ENCODE measurements around the gene EXOC3L4.

The EXOC3L4 gene

GRCh38 chr14:103123634-103124500 is 29.3 kb downstream of the EXOC3L4 start:
- peak; percentile 55 for FAIRE-seq
- DNase-seq (ENCODE audit: insufficient read length, low spot score) = peak; percentile 66
- TF ChIP-seq POLR2A (IDR thresholded peaks at IDR 0.05; ENCODE audit: low read depth, low read length) = no peak

GRCh38 chr14:103124501-103125001 is 30.0 kb downstream of the EXOC3L4 start:
- DNase-seq (ENCODE audit: insufficient read length, low spot score) (no peak), FAIRE-seq (no peak)
- TF ChIP-seq TAF1 (IDR thresholded peaks at IDR 0.05; ENCODE audit: low read depth, low read length) (no peak), SPI1 (IDR thresholded peaks at IDR 0.05; ENCODE audit: low read depth, low read length) (no peak), PAX5 (IDR thresholded peaks at IDR 0.05; ENCODE audit: insufficient read depth, low read length, severe bottlenecking) (no peak)

DNA sequence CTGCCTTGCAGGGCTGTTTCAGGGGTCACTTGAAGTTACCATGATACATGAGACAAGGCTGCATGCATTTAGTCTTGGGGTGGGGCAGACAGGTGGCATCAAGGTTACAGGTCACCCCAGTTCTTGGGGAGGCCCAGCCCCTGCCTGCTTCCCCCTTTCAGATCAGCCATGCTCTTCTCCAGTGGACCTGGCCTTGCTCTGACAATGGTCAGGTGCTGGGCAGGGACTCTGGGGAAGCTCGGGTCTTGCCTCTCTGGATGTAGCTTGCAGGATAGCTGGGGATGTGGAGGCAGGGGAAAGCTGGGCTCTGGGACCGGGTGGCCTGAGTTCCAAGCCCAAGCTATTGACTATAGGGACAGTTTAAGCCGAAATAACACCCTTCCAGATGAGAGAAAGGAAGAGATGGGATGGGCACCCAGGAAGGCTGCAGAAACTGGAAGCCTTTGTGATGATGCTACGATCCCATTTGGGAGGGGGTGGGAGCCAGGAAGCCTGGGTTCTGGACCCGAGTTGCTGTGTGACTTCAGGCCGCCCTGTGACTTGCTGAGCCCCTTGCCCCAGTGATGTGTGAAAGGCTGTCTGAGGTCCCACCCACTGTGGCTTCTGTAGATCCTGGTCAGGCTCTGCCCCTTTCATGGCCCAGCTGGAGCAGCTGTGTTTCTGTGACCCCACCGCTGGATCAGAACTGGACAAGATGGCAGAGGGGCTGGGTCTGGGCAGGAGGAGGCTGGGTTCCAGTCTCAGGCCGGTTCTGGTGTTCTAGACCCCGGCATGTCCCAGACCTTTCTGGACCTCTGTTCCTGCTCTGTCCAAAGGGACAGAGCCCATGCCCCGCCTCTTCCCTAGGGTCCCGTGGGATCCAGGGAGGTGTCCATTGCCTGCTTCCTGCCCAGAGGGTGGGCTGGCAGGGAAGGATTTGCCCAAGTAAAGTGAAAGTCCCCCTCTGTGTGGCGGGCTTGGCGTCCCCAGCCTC is 30.9 kb downstream of the EXOC3L4 start:
- FAIRE-seq (no peak), DNase-seq (ENCODE audit: insufficient read length, low spot score) (no peak)
- no peak for TF ChIP-seq PAX5 (IDR thresholded peaks at IDR 0.05; ENCODE audit: insufficient read depth, low read length, severe bottlenecking)
- no peak for TF ChIP-seq TAF1 (IDR thresholded peaks at IDR 0.05; ENCODE audit: low read depth, low read length)
- TF ChIP-seq POLR2A (IDR thresholded peaks at IDR 0.05; ENCODE audit: low read depth, low read length) = no peak
- no peak for TF ChIP-seq POLR2AphosphoS5 (IDR thresholded peaks at IDR 0.05; ENCODE audit: low read depth, low read length)
- TF ChIP-seq SPI1 (IDR thresholded peaks at IDR 0.05; ENCODE audit: low read depth, low read length) = no peak
- no peak for TF ChIP-seq POU2F2 (IDR thresholded peaks at IDR 0.05; ENCODE audit: low read depth, low read length)

DNA sequence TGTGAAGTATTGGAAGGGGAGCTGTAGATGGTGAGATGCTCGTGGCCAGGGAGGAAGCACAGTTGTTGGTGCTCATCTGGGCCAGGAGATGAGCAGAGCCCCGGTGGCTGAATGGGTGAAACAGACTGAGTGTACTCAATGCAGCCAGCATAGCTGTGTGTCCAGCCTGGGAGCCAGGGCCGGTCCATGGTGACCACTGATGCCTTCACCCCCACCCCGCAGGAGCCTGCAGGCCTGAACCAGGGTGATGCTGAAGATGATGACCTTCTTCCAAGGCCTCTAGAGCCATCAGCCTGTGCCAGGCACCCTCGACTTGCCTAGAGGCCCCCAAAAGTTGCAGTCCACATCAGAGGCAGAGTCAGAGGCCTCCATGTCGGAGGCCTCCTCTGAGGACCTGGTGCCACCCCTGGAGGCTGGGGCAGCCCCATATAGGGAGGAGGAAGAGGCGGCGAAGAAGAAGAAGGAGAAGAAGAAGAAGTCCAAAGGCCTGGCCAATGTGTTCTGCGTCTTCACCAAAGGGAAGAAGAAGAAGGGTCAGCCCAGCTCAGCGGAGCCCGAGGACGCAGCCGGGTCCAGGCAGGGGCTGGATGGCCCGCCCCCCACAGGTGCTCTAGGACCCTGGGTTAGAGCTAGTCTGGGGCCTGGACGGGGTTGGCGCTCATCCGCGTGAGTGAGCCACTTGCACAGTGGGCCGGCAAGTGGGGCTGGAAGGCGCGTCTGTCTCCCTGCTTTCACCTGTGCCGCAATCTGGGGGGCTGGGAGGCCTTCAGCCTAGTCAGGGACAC is 31.8 kb downstream of the EXOC3L4 start:
- TF ChIP-seq TAF1 (IDR thresholded peaks at IDR 0.05; ENCODE audit: low read depth, low read length) (no peak), POU2F2 (IDR thresholded peaks at IDR 0.05; ENCODE audit: low read depth, low read length) (no peak), SPI1 (IDR thresholded peaks at IDR 0.05; ENCODE audit: low read depth, low read length) (no peak), POLR2A (IDR thresholded peaks at IDR 0.05; ENCODE audit: low read depth, low read length) (no peak), PAX5 (IDR thresholded peaks at IDR 0.05; ENCODE audit: insufficient read depth, low read length, severe bottlenecking) (no peak), POLR2AphosphoS5 (IDR thresholded peaks at IDR 0.05; ENCODE audit: low read depth, low read length) (no peak)
- DNase-seq (ENCODE audit: insufficient read length, low spot score) (no peak), FAIRE-seq (no peak)

- FAIRE-seq = no peak
- no peak for TF ChIP-seq POLR2AphosphoS5 (IDR thresholded peaks at IDR 0.05; ENCODE audit: low read depth, low read length)
- TF ChIP-seq PAX5 (IDR thresholded peaks at IDR 0.05; ENCODE audit: insufficient read depth, low read length, severe bottlenecking) = no peak
- TF ChIP-seq POU2F2 (IDR thresholded peaks at IDR 0.05; ENCODE audit: low read depth, low read length) = no peak
- no peak for TF ChIP-seq POLR2A (IDR thresholded peaks at IDR 0.05; ENCODE audit: low read depth, low read length)
- no peak for TF ChIP-seq TAF1 (IDR thresholded peaks at IDR 0.05; ENCODE audit: low read depth, low read length)
- TF ChIP-seq SPI1 (IDR thresholded peaks at IDR 0.05; ENCODE audit: low read depth, low read length) = no peak
- DNase-seq (ENCODE audit: insufficient read length, low spot score) = no peak
Measured at GRCh38 chr14:103126873-103127304, 32.4 kb downstream of the EXOC3L4 start.

DNA sequence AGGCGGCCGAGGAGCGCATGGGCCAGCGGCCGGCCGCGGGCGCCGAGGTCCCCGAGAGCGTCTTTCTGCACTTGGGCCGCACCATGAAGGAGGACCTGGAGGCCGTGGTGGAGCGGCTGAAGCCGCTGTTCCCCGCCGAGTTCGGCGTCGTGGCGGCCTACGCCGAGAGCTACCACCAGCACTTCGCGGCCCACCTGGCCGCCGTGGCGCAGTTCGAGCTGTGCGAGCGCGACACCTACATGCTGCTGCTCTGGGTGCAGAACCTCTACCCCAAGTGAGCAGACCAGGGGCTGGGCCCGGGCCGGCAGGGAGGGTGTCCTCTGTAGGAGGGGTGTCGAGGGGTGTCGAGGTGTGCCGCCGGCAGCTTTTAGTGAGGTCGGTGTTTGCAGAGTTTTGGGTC is 32.8 kb downstream of the EXOC3L4 start:
- TF ChIP-seq TAF1 (IDR thresholded peaks at IDR 0.05; ENCODE audit: low read depth, low read length) (no peak), POLR2AphosphoS5 (IDR thresholded peaks at IDR 0.05; ENCODE audit: low read depth, low read length) (no peak), PAX5 (IDR thresholded peaks at IDR 0.05; ENCODE audit: insufficient read depth, low read length, severe bottlenecking) (no peak), POU2F2 (IDR thresholded peaks at IDR 0.05; ENCODE audit: low read depth, low read length) (no peak), POLR2A (IDR thresholded peaks at IDR 0.05; ENCODE audit: low read depth, low read length) (no peak), SPI1 (IDR thresholded peaks at IDR 0.05; ENCODE audit: low read depth, low read length) (no peak)
- DNase-seq (ENCODE audit: insufficient read length, low spot score) (no peak), FAIRE-seq (no peak)

GRCh38 chr14:103127861-103128598 is 33.5 kb downstream of the EXOC3L4 start:
- FAIRE-seq (no peak), DNase-seq (ENCODE audit: insufficient read length, low spot score) (no peak)
- TF ChIP-seq POU2F2 (IDR thresholded peaks at IDR 0.05; ENCODE audit: low read depth, low read length) (no peak), TAF1 (IDR thresholded peaks at IDR 0.05; ENCODE audit: low read depth, low read length) (no peak), PAX5 (IDR thresholded peaks at IDR 0.05; ENCODE audit: insufficient read depth, low read length, severe bottlenecking) (no peak), POLR2AphosphoS5 (IDR thresholded peaks at IDR 0.05; ENCODE audit: low read depth, low read length) (no peak), SPI1 (IDR thresholded peaks at IDR 0.05; ENCODE audit: low read depth, low read length) (no peak), POLR2A (IDR thresholded peaks at IDR 0.05; ENCODE audit: low read depth, low read length) (no peak)

- TF ChIP-seq TAF1 (IDR thresholded peaks at IDR 0.05; ENCODE audit: low read depth, low read length) = no peak
- no peak for TF ChIP-seq SPI1 (IDR thresholded peaks at IDR 0.05; ENCODE audit: low read depth, low read length)
- no peak for TF ChIP-seq POU2F2 (IDR thresholded peaks at IDR 0.05; ENCODE audit: low read depth, low read length)
- DNase-seq (ENCODE audit: insufficient read length, low spot score) (no peak), FAIRE-seq (no peak)
Measured at GRCh38 chr14:103128631-103129300, 34.2 kb downstream of the EXOC3L4 start.
